MCF 10A (cell line): ENCODE data around the gene PIGR. TPM values are rescaled to one million over a fixed set of nuclear protein-coding genes. Genes with fewer than 3 reads are reported as not detected.

Experiments used
- BruUV-seq: library from RNA; stranded (reverse); fragments of 400-500 nt; replicated peaks from 2 replicates; lab custom pipeline; 2021; lab: Mats Ljungman, UMichigan
- CTCF ChIA-PET: fragments of 300-600 bp; sonication (Branson Sonifier 250); formaldehyde crosslinking; extraction: SDS; loops from one replicate; lab custom pipeline; 2021; ENCODE audit warnings: antibody characterized with exemption, inconsistent platforms; lab: Yijun Ruan, JAX
- POLR2A ChIA-PET: fragments of 300-600, 350-650 bp; sonication (Branson Sonifier 250); formaldehyde crosslinking; extraction: SDS; loops from one replicate; lab custom pipeline; 2020; ENCODE audit warnings: antibody characterized with exemption, inconsistent platforms; lab: Yijun Ruan, JAX
- DNase-seq: peaks from one replicate; pipeline ENCODE4 v3.0.0-alpha.2; 2018; ENCODE audit not compliant: unreplicated experiment
- H3K27ac Mint-ChIP-seq: one replicate; pipeline ENCODE4 v1.8.0; 2022; ENCODE audit warnings: mild to moderate bottlenecking, low read depth, mixed read lengths; ENCODE audit not compliant: unreplicated experiment
- H3K27me3 Mint-ChIP-seq: one replicate; pipeline ENCODE4 v1.8.0; 2022; ENCODE audit warnings: mixed read lengths; ENCODE audit not compliant: insufficient read depth, unreplicated experiment
- H3K36me3 Mint-ChIP-seq: one replicate; pipeline ENCODE4 v1.8.0; 2022; ENCODE audit warnings: mild to moderate bottlenecking, moderate library complexity, mixed read lengths; ENCODE audit not compliant: insufficient read depth, unreplicated experiment
- H3K4me1 Mint-ChIP-seq: one replicate; pipeline ENCODE4 v1.8.0; 2022; ENCODE audit warnings: mixed read lengths; ENCODE audit not compliant: insufficient read depth, unreplicated experiment
- H3K4me3 Mint-ChIP-seq: one replicate; pipeline ENCODE4 v1.8.0; 2022; ENCODE audit warnings: mild to moderate bottlenecking, moderate library complexity, mixed read lengths; ENCODE audit not compliant: unreplicated experiment
- H3K9me3 Mint-ChIP-seq: one replicate; pipeline ENCODE4 v1.8.0; 2022; ENCODE audit warnings: mixed read lengths; ENCODE audit not compliant: unreplicated experiment
- CTCF ChIP-seq: fragments of 200-600 bp; IDR thresholded peaks from one replicate; pipeline ENCODE4 v1.8.0; 2022; ENCODE audit warnings: antibody characterized with exemption, mild to moderate bottlenecking; ENCODE audit not compliant: unreplicated experiment
- intact Hi-C: fragments of 100-400 bp; cut with micrococcal nuclease; formaldehyde crosslinking; loops from 2 replicates; pipeline ENCODE4 v1.14.1; 2022
- total RNA-seq: library from RNA; stranded (reverse); gene quantifications from 2 replicates; pipeline ENCODE4 v1.2.3, GENCODE V29; 2022

The PIGR gene
- total RNA-seq, 1 experiment from 2014 or later = not detected

DNA sequence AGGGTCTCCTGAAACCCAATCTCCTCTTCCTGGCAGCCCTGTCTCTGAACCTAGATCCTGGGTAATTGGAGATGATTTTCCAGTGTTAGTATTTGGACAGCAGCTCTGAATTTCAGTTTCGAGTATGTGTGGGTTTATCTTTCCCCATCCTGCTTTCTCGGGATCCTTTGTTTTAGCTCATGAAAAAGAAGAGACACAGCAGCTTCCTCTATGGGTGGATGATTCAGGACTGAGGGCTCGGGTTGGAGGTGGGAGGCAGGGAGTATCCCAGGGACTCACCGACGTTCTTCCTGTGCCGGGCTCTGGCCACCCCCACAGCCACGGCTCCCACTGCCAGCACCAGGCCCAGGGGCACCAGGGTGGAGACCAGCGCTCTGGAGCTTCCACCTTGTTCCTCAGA lies 14.1 kb downstream of the PIGR start:
- POLR2A ChIA-PET = interaction anchor here (0.6 to 2.0 kb wide), 2 partner anchors 11 to 395 kb away, joined by 4 to 5 read pairs; partner anchors contain the start of gene FCMR
- intact Hi-C loops = no loop called here
- Mint-ChIP-seq H3K4me3 (no peak overlapping the region), H3K9me3 (no peaks in the 10 kb centered on the region), H3K4me1 (no peaks in the 10 kb centered on the region), H3K27me3 (no peaks in the 10 kb centered on the region), H3K27ac (no peak overlapping the region), H3K36me3 (no peaks in the 10 kb centered on the region)
- BruUV-seq = no TSS peak
- CTCF ChIA-PET = interaction anchor here (0.6 to 7.9 kb wide), 15 partner anchors 8 to 228 kb away, joined by 3 to 74 read pairs (median 3); partner anchors contain the start of gene IL20
- TF ChIP-seq CTCF = no peak
- DNase-seq = no peak

DNA sequence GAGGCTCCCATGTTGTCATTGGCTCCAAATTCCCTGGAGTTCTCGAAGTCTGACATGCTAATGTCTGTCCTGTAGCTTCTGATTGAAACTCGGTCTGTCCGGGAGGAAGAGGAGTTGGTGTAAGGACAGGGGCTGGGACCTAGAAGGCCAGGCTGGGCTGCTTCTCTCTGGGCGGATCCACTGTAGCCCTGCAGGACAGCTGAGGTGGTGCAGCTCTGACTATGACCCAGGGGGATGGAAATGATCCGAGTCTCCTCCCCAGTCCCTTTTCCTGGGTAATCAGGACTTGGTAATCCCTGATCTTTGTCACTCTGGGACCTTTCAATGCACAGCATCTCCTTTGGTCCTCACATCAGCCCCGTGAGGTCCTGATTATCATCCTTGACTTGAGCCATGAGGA lies 14.6 kb downstream of the PIGR start:
- BruUV-seq = no TSS peak
- no peak for TF ChIP-seq CTCF
- POLR2A ChIA-PET = interaction anchor here (2.0 kb wide), 1 partner anchor 10 kb away, joined by 5 read pairs; the partner anchor contains the start of gene FCMR
- CTCF ChIA-PET = interaction anchor here (0.6 to 7.9 kb wide), 15 partner anchors 8 to 229 kb away, joined by 3 to 74 read pairs (median 4); partner anchors contain the start of gene IL20
- no peaks in the 10 kb centered on the region for H3K27me3 Mint-ChIP-seq
- H3K36me3 Mint-ChIP-seq = no peaks in the 10 kb centered on the region
- H3K9me3 Mint-ChIP-seq = no peaks in the 10 kb centered on the region
- no peak overlapping the region for H3K27ac Mint-ChIP-seq
- DNase-seq = no peak
- H3K4me1 Mint-ChIP-seq = no peaks in the 10 kb centered on the region
- intact Hi-C loops = no loop called here
- no peak overlapping the region for H3K4me3 Mint-ChIP-seq

- intact Hi-C loops = no loop called here
- H3K4me3 Mint-ChIP-seq = no peak overlapping the region
- BruUV-seq = no TSS peak
- H3K36me3 Mint-ChIP-seq = no peaks in the 10 kb centered on the region
- ChIA-PET POLR2A (interaction anchor here (2.0 kb wide), 1 partner anchor 9 kb away, joined by 5 read pairs; the partner anchor contains the start of gene FCMR), CTCF (interaction anchor here (0.6 to 7.9 kb wide), 9 partner anchors 15 to 1400 kb away, joined by 3 to 74 read pairs (median 3); no protein-coding TSS in a partner anchor)
- H3K27ac Mint-ChIP-seq = no peak overlapping the region
- no peaks in the 10 kb centered on the region for H3K27me3 Mint-ChIP-seq
- no peaks in the 10 kb centered on the region for H3K4me1 Mint-ChIP-seq
- no peak for DNase-seq
- no peaks in the 10 kb centered on the region for H3K9me3 Mint-ChIP-seq
- TF ChIP-seq CTCF = no peak
Measured at GRCh38 chr1:206930210-206930798, 16.0 kb downstream of the PIGR start.

- peak; percentile 5 for TF ChIP-seq CTCF
- Mint-ChIP-seq H3K4me1 (no peaks in the 10 kb centered on the region), H3K27ac (no peak overlapping the region), H3K27me3 (no peaks in the 10 kb centered on the region), H3K4me3 (no peak overlapping the region), H3K9me3 (no peaks in the 10 kb centered on the region), H3K36me3 (no peaks in the 10 kb centered on the region)
- intact Hi-C loops = no loop called here
- no peak for DNase-seq
- ChIA-PET POLR2A (no interaction called here), CTCF (interaction anchor here (0.6 to 7.9 kb wide), 2 partner anchors 52 to 119 kb away, joined by 4 to 74 read pairs; no protein-coding TSS in a partner anchor)
- BruUV-seq = no TSS peak
Measured at GRCh38 chr1:206929524-206929923, 16.7 kb downstream of the PIGR start.
